ENCODE data around the gene LATS1. TPM values are rescaled to one million over a fixed set of nuclear protein-coding genes. Genes with fewer than 3 reads are reported as not detected.

LATS1 gene
- total and polyA plus RNA-seq, 4 donors = 2.7 to 9.2 (median 5.5) TPM

GRCh38 chr6:149761438-149761837, 43.5 kb upstream of the LATS1 start:
- Histone ChIP-seq H3K4me1 (ENCODE audit: control insufficient read depth in 4 of 4, insufficient read depth in 4 of 4, low read length in 3 of 4) (no peaks in the 10 kb centered on the region), H3K9ac (ENCODE audit: low read depth in 1 of 2, low read length in 2 of 2) (no peak overlapping the region), H3K36me3 (ENCODE audit: control insufficient read depth in 4 of 4, insufficient read depth in 3 of 4, low read depth in 1 of 4, low read length in 3 of 4) (peaks cover 0 to 4% (median under 1%) of the 10 kb centered on the region in 4 donors), H3K9me3 (ENCODE audit: control insufficient read depth in 4 of 4, low read length in 3 of 4) (peaks cover 0 to 3% (median 2%) of the 10 kb centered on the region in 4 donors), H3K4me3 (ENCODE audit: low read depth in 1 of 3, low read length in 3 of 3) (no peak overlapping the region), H3K27ac (ENCODE audit: low read depth in 1 of 2, low read length in 2 of 2) (no peak overlapping the region), H3K27me3 (ENCODE audit: control insufficient read depth in 4 of 4, insufficient read depth in 4 of 4, low read length in 3 of 4) (no peaks in the 10 kb centered on the region)
- WGBS = 88% methylated on average over 1 of the region's 1 CpG
- TF ChIP-seq FOXA2 (IDR thresholded peaks at IDR 0.05) = no peak
- TF ChIP-seq HNF4A (conservative IDR thresholded peaks at IDR 0.05) = no peak
- no peak for TF ChIP-seq MAX (IDR thresholded peaks at IDR 0.05)
- no peak for TF ChIP-seq GABPA (IDR thresholded peaks at IDR 0.05 in 1 of 2, conservative IDR thresholded peaks at IDR 0.05 in 1 of 2)
- TF ChIP-seq JUND (IDR thresholded peaks at IDR 0.05) = no peak
- TF ChIP-seq NR2F2 (IDR thresholded peaks at IDR 0.05) = no peak
- no peak for TF ChIP-seq CTCF (IDR thresholded peaks at IDR 0.05; ENCODE audit: low read depth, low read length, missing input control)
- no peak for TF ChIP-seq REST (IDR thresholded peaks at IDR 0.05)
- no peak for TF ChIP-seq ZBTB33 (IDR thresholded peaks at IDR 0.05)
- no peak for TF ChIP-seq RAD21 (IDR thresholded peaks at IDR 0.05)
- TF ChIP-seq YY1 (IDR thresholded peaks at IDR 0.05) = no peak
- no peak for TF ChIP-seq SP1 (IDR thresholded peaks at IDR 0.05)
- no peak for DNase-seq (ENCODE audit: low spot score)

GRCh38 chr6:149756261-149756636, 38.3 kb upstream of the LATS1 start:
- Histone ChIP-seq H3K4me1 (ENCODE audit: control insufficient read depth in 4 of 4, insufficient read depth in 4 of 4, low read length in 3 of 4) (peaks cover 3 to 15% (median 7%) of the 10 kb centered on the region in 4 donors), H3K9ac (ENCODE audit: low read depth in 1 of 2, low read length in 2 of 2) (no peak overlapping the region), H3K9me3 (ENCODE audit: control insufficient read depth in 4 of 4, low read length in 3 of 4) (no peaks in the 10 kb centered on the region), H3K27me3 (ENCODE audit: control insufficient read depth in 4 of 4, insufficient read depth in 4 of 4, low read length in 3 of 4) (no peaks in the 10 kb centered on the region), H3K27ac (ENCODE audit: low read depth in 1 of 2, low read length in 2 of 2) (no peak overlapping the region), H3K4me3 (ENCODE audit: low read depth in 1 of 3, low read length in 3 of 3) (no peak overlapping the region), H3K36me3 (ENCODE audit: control insufficient read depth in 4 of 4, insufficient read depth in 3 of 4, low read depth in 1 of 4, low read length in 3 of 4) (peaks cover 0 to 4% (median 0%) of the 10 kb centered on the region in 4 donors)
- no peak for DNase-seq (ENCODE audit: low spot score)
- 97% methylated on average over 7 of the region's 7 CpGs for WGBS
- TF ChIP-seq ZBTB33 (IDR thresholded peaks at IDR 0.05) (no peak), EGR1 (IDR thresholded peaks at IDR 0.05; ENCODE audit: low read depth in 2 of 2) (no peak), FOXA2 (IDR thresholded peaks at IDR 0.05) (no peak), ATF3 (IDR thresholded peaks at IDR 0.05) (no peak), FOXA1 (IDR thresholded peaks at IDR 0.05) (no peak), TAF1 (conservative IDR thresholded peaks at IDR 0.05) (no peak), CTCF (IDR thresholded peaks at IDR 0.05; ENCODE audit: low read depth, low read length, missing input control) (no peak), REST (IDR thresholded peaks at IDR 0.05) (no peak), YY1 (IDR thresholded peaks at IDR 0.05) (no peak)
